OCI-LY1 (cell line): ENCODE measurements around the gene CITED1.

Source experiments
- H2AFZ ChIP-seq: fragments of 200-600 bp; sonication (generic), shearing (Covaris generic); 2 replicates; pipeline ENCODE4 v1.6.0; 2014; ENCODE audit warnings: antibody characterized with exemption, mild to moderate bottlenecking, low read length
- H3F3A ChIP-seq: fragments of 200-600 bp; sonication (generic), shearing (Covaris generic); 2 replicates; pipeline ENCODE4 v1.6.0; 2014; ENCODE audit warnings: mild to moderate bottlenecking, antibody characterized with exemption, low read length, moderate library complexity; ENCODE audit not compliant: insufficient read depth
- H3K27ac ChIP-seq: fragments of 200-600 bp; sonication (generic); 2 replicates; pipeline ENCODE4 v1.5.1; 2014; ENCODE audit warnings: low read length, mixed run types, mild to moderate bottlenecking, low read depth; ENCODE audit not compliant: poor library complexity, severe bottlenecking
- H3K27me3 ChIP-seq: fragments of 200-600 bp; sonication (generic); 2 replicates; pipeline ENCODE4 v1.6.0; 2014; ENCODE audit warnings: antibody characterized with exemption, mild to moderate bottlenecking, low read length, moderate library complexity; ENCODE audit not compliant: insufficient read depth
- H3K36me3 ChIP-seq: fragments of 200-600 bp; sonication (generic); 2 replicates; pipeline ENCODE4 v1.6.1; 2014; ENCODE audit warnings: mild to moderate bottlenecking, antibody characterized with exemption, low read length, moderate library complexity, mixed read lengths; ENCODE audit not compliant: insufficient read depth
- H3K4me1 ChIP-seq: fragments of 200-600 bp; sonication (generic); 2 replicates; pipeline ENCODE4 v1.5.1; 2014; ENCODE audit warnings: mild to moderate bottlenecking, low read length, moderate library complexity; ENCODE audit not compliant: insufficient read depth, severe bottlenecking
- H3K4me2 ChIP-seq: fragments of 200-600 bp; sonication (generic), shearing (Covaris generic); 2 replicates; pipeline ENCODE4 v1.6.1; 2014; ENCODE audit warnings: low read length
- H3K4me3 ChIP-seq: fragments of 200-600 bp; sonication (generic); 2 replicates; pipeline ENCODE4 v1.5.1; 2014; ENCODE audit warnings: low read length, low read depth, mild to moderate bottlenecking, mixed read lengths; ENCODE audit not compliant: poor library complexity, severe bottlenecking
- H3K79me2 ChIP-seq: fragments of 200-600 bp; shearing (Covaris generic); 2 replicates; pipeline ENCODE4 v1.6.1; 2016; ENCODE audit warnings: mixed run types, low read length, mixed read lengths; ENCODE audit not compliant: insufficient read depth
- H3K9ac ChIP-seq: fragments of 200-600 bp; sonication (generic), shearing (Covaris generic); 2 replicates; pipeline ENCODE4 v1.6.1; 2014; ENCODE audit warnings: mild to moderate bottlenecking, low read length, mixed read lengths
- H3K9me2 ChIP-seq: fragments of 200-600 bp; sonication (generic), shearing (Covaris generic); 2 replicates; pipeline ENCODE4 v1.6.1; 2014; ENCODE audit warnings: low read depth, mild to moderate bottlenecking, low read length, mixed read lengths
- H3K9me3 ChIP-seq: fragments of 200-600 bp; shearing (Covaris generic); 2 replicates; pipeline ENCODE4 v1.6.1; 2014; ENCODE audit warnings: low read length, mixed read lengths
- H4K20me1 ChIP-seq: fragments of 200-600 bp; sonication (generic), shearing (Covaris generic); 2 replicates; pipeline ENCODE4 v1.6.0; 2016; ENCODE audit warnings: mild to moderate bottlenecking, low read length; ENCODE audit not compliant: insufficient read depth
- EZH2 ChIP-seq: fragments of 200-600 bp; sonication (generic), shearing (Covaris generic); IDR thresholded peaks from 2 replicates; pipeline ENCODE4 v1.8.0; 2017; ENCODE audit warnings: borderline replicate concordance, mixed run types, mild to moderate bottlenecking, antibody characterized with exemption, low read length, moderate library complexity, mixed read lengths
- TF ChIP-seq, protein P1 (sequence below): fragments of 200-600 bp; sonication (generic), shearing (Covaris generic); IDR thresholded peaks from 2 replicates; pipeline ENCODE4 v1.5.1; 2017; ENCODE audit warnings: mild to moderate bottlenecking, antibody characterized with exemption, low read length, moderate library complexity, mixed read lengths

The CITED1 gene

DNA sequence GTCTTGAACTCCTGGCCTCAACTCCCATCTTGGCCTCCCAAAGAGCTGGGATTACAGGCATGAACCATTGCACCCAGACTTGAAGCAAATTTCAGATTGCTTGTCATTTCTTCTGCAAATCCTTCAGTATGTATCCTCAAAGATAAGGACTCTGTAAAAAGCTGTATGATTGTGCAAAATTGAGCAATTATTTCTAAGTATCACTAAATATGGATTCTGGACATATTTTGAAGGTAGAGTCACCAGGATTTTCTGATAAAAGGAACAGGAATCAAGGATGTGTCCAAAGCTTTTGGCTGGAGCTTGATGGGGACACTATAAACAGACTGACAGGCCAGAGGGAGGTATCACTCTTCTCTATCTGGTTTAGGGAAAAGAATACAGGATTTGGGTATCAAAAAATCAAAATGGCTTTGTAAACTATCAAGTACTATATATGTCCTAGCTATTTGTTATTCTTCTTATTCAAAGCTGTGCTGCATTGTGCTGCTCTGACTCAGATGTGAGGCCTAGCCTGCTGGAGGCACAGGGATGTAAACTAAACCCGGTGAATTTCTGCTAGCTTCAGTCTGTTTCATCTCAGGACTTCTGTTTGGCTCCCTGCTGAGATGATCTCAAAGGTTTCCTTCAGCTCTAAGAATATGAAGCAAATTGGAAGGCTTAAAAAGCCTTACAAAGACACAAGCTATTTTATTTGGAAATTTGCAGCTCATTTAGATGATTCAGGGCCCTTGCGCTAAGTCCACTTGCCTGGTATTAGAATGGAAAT, 36.9 kb downstream of the CITED1 start:
- TF ChIP-seq EZH2, result no peak
- TF ChIP-seq, protein P1, sequence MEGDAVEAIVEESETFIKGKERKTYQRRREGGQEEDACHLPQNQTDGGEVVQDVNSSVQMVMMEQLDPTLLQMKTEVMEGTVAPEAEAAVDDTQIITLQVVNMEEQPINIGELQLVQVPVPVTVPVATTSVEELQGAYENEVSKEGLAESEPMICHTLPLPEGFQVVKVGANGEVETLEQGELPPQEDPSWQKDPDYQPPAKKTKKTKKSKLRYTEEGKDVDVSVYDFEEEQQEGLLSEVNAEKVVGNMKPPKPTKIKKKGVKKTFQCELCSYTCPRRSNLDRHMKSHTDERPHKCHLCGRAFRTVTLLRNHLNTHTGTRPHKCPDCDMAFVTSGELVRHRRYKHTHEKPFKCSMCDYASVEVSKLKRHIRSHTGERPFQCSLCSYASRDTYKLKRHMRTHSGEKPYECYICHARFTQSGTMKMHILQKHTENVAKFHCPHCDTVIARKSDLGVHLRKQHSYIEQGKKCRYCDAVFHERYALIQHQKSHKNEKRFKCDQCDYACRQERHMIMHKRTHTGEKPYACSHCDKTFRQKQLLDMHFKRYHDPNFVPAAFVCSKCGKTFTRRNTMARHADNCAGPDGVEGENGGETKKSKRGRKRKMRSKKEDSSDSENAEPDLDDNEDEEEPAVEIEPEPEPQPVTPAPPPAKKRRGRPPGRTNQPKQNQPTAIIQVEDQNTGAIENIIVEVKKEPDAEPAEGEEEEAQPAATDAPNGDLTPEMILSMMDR, result no peak

DNA sequence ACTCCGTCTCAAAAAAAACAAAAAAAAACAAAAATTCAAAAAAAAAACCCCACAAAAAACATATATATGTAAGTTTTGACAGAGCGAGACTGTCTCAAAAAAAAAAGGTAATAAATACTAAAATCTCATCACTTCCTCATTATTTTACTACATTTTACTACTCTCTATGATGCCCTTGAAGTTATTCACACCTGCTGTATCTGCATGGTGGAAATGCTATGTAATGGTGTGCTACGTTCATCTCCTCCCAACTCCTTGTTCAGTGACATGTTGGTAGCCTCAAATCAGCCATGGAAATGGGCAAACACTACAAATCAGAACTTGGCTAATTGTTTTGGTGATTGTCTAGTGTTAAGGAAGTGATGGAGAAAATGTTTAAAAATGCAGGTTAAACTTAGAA, 40.5 kb downstream of the CITED1 start:
- Histone ChIP-seq H3F3A (no peaks in the 10 kb centered on the region), H3K9ac (no peak overlapping the region), H3K36me3 (peaks cover 28% of the 10 kb centered on the region), H3K9me2 (no peaks in the 10 kb centered on the region), H3K4me2 (no peak overlapping the region), H3K79me2 (no peaks in the 10 kb centered on the region), H2AFZ (no peak overlapping the region), H3K27ac (no peak overlapping the region), H3K9me3 (no peaks in the 10 kb centered on the region), H4K20me1 (no peaks in the 10 kb centered on the region), H3K27me3 (no peaks in the 10 kb centered on the region), H3K4me1 (no peaks in the 10 kb centered on the region), H3K4me3 (no peak overlapping the region)
- TF ChIP-seq EZH2, result no peak
- TF ChIP-seq, protein P1, result no peak

More for the DNA sequence above, 36.9 kb downstream of the CITED1 start:
- H3K9me3 ChIP-seq, result no peaks in the 10 kb centered on the region
- no peaks in the 10 kb centered on the region for H3K27me3 ChIP-seq
- no peak overlapping the region for H3K4me3 ChIP-seq
- no peaks in the 10 kb centered on the region for H3F3A ChIP-seq
- no peaks in the 10 kb centered on the region for H4K20me1 ChIP-seq
- H3K27ac ChIP-seq, result no peak overlapping the region
- H3K4me1 ChIP-seq, result no peaks in the 10 kb centered on the region
- H3K79me2 ChIP-seq, result no peaks in the 10 kb centered on the region
- H2AFZ ChIP-seq, result no peak overlapping the region
- H3K9ac ChIP-seq, result no peak overlapping the region
- no peaks in the 10 kb centered on the region for H3K9me2 ChIP-seq
- peaks cover 62% of the 10 kb centered on the region for H3K36me3 ChIP-seq
- no peak overlapping the region for H3K4me2 ChIP-seq

DNA sequence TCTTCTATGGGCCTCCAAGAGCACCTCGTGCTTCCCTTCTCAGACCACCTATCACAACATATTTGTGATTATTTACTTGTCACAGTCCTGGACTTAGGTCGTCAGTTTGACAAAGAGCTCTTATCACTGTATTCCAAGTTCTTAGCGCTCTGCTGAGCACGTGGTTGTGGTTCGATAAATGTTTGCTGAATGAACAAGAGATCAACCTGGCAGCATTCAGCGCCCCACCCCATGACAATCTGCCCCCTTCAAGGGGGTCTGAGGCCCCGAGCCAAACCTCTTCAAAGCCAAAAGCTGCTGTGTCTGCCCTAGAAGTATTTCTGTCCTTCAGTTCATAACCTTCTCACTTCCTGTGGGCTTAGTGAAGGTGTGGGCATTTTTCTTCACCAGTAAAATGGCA, 43.6 kb downstream of the CITED1 start:
- Histone ChIP-seq H3K27ac (no peak overlapping the region), H4K20me1 (no peaks in the 10 kb centered on the region), H3K4me2 (no peak overlapping the region), H3K9me2 (no peaks in the 10 kb centered on the region), H3K36me3 (no peaks in the 10 kb centered on the region), H3K4me1 (no peaks in the 10 kb centered on the region), H3K9me3 (no peaks in the 10 kb centered on the region), H3K79me2 (no peaks in the 10 kb centered on the region), H3K4me3 (no peak overlapping the region), H2AFZ (no peak overlapping the region), H3F3A (no peaks in the 10 kb centered on the region), H3K27me3 (no peaks in the 10 kb centered on the region), H3K9ac (no peak overlapping the region)
- TF ChIP-seq, protein P1, result no peak
- TF ChIP-seq EZH2, result no peak
